ENCODE data around the gene VPS13D. TPM values are rescaled to one million over a fixed set of nuclear protein-coding genes. Genes with fewer than 3 reads are reported as not detected.

Gene VPS13D
- total RNA-seq, 1 experiment from 2014 or later, result 33.1 TPM

GRCh38 chr1:12208271-12208670, 21.6 kb upstream of the VPS13D start:
- ATAC-seq, result peak; percentile 19
- POLR2A ChIA-PET, result no interaction called here
- Histone ChIP-seq H3K9me3 (ENCODE audit: control insufficient read depth, insufficient read depth, low read depth, low read length) (no peaks in the 10 kb centered on the region), H3K27me3 (ENCODE audit: control insufficient read depth, insufficient read depth, low read length) (no peaks in the 10 kb centered on the region), H3K4me1 (ENCODE audit: control insufficient read depth, insufficient read depth, low read length) (peaks cover 8% of the 10 kb centered on the region; the same call in 1 of the 2 replicates), H3K27ac (ENCODE audit: low read length) (no peak overlapping the region), H3K4me3 (ENCODE audit: low read depth in 2 of 2, low read length in 2 of 2) (no peak overlapping the region), H3K36me3 (ENCODE audit: control insufficient read depth, insufficient read depth, low read length) (no peaks in the 10 kb centered on the region)
- CTCF ChIA-PET, result interaction anchor here (2.9 kb wide), 1 partner anchor 84 kb away, joined by 19 read pairs; no protein-coding TSS in a partner anchor
- in situ Hi-C loops (cut with HindIII; ENCODE audit: low pct_unique_long_range_greater_than_20kb, low sequenced_read_pairs) (no loop called here), intact Hi-C loops (cut with micrococcal nuclease; ENCODE audit: unreplicated experiment) (loop anchor here (1.0 kb wide), 1 partner anchor 83 kb away; no protein-coding TSS in a partner anchor)
- no peak for DNase-seq (ENCODE audit: low read depth, low spot score)
- BruUV-seq (replicated peaks), result no TSS peak
- TF ChIP-seq REST (IDR thresholded peaks at IDR 0.05; ENCODE audit: insufficient read depth in 1 of 2, low read depth in 2 of 2, low read length in 1 of 2) (no peak), POLR2AphosphoS5 (IDR thresholded peaks at IDR 0.05; ENCODE audit: low read depth, low read length) (no peak), TCF7L2 (IDR thresholded peaks at IDR 0.05; ENCODE audit: low read depth, low read length) (no peak), SIN3A (IDR thresholded peaks at IDR 0.05; ENCODE audit: borderline replicate concordance, insufficient read depth, low read depth, low read length) (no peak), CTCF (IDR thresholded peaks at IDR 0.05) (no peak)

GRCh38 chr1:12208764-12209494, 20.9 kb upstream of the VPS13D start:
- no peaks in the 10 kb centered on the region for H3K9me3 ChIP-seq (ENCODE audit: control insufficient read depth, insufficient read depth, low read depth, low read length)
- ChIA-PET CTCF (interaction anchor here (2.5 to 2.9 kb wide), 2 partner anchors 84 to 85 kb away, joined by 16 to 19 read pairs; no protein-coding TSS in a partner anchor), POLR2A (no interaction called here)
- in situ Hi-C loops (cut with HindIII; ENCODE audit: low pct_unique_long_range_greater_than_20kb, low sequenced_read_pairs), result no loop called here
- H3K36me3 ChIP-seq (ENCODE audit: control insufficient read depth, insufficient read depth, low read length), result no peaks in the 10 kb centered on the region
- TF ChIP-seq REST (IDR thresholded peaks at IDR 0.05; ENCODE audit: insufficient read depth in 1 of 2, low read depth in 2 of 2, low read length in 1 of 2) (no peak; a peak in 1 of 4 replicates), CTCF (IDR thresholded peaks at IDR 0.05) (peak; percentile 93)
- H3K27me3 ChIP-seq (ENCODE audit: control insufficient read depth, insufficient read depth, low read length), result no peaks in the 10 kb centered on the region
- peak; percentile 91 for ATAC-seq
- H3K4me1 ChIP-seq (ENCODE audit: control insufficient read depth, insufficient read depth, low read length), result peaks cover 7% of the 10 kb centered on the region; the same call in 1 of the 2 replicates
- intact Hi-C loops (cut with micrococcal nuclease; ENCODE audit: unreplicated experiment), result loop anchor here (1.0 kb wide), 1 partner anchor 84 kb away; no protein-coding TSS in a partner anchor
- BruUV-seq (replicated peaks), result TSS peak; percentile 81
- DNase-seq (ENCODE audit: low read depth, low spot score), result peak; percentile 59
- no peak overlapping the region for H3K27ac ChIP-seq (ENCODE audit: low read length)
- H3K4me3 ChIP-seq (ENCODE audit: low read depth in 2 of 2, low read length in 2 of 2), result no peak overlapping the region

Data from Panc1 (cell line).